A549 (cell line): Measurements from ENCODE around the gene TNFRSF19.

Source experiments
- CHD2 ChIP-seq: fragments of 150-350 bp; IDR thresholded peaks from 2 replicates; pipeline ENCODE4 v1.6.1; 2014; ENCODE audit warnings: low read length; ENCODE audit not compliant: partially characterized antibody
- MAZ ChIP-seq: fragments of 150-350 bp; IDR thresholded peaks from 2 replicates; pipeline ENCODE4 v1.6.1; 2014; ENCODE audit warnings: antibody characterized with exemption, low read depth, low read length, borderline replicate concordance
- TF ChIP-seq, protein P1 (sequence below): fragments of >200 bp; sonication (Bioruptor Twin); formaldehyde crosslinking; IDR thresholded peaks from 3 replicates; pipeline ENCODE4 v1.5.1; 2016

- TF ChIP-seq CHD2 (no peak), MAZ (no peak)
- TF ChIP-seq, protein P1, sequence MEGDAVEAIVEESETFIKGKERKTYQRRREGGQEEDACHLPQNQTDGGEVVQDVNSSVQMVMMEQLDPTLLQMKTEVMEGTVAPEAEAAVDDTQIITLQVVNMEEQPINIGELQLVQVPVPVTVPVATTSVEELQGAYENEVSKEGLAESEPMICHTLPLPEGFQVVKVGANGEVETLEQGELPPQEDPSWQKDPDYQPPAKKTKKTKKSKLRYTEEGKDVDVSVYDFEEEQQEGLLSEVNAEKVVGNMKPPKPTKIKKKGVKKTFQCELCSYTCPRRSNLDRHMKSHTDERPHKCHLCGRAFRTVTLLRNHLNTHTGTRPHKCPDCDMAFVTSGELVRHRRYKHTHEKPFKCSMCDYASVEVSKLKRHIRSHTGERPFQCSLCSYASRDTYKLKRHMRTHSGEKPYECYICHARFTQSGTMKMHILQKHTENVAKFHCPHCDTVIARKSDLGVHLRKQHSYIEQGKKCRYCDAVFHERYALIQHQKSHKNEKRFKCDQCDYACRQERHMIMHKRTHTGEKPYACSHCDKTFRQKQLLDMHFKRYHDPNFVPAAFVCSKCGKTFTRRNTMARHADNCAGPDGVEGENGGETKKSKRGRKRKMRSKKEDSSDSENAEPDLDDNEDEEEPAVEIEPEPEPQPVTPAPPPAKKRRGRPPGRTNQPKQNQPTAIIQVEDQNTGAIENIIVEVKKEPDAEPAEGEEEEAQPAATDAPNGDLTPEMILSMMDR: no peak
Measured at GRCh38 chr13:23631311-23632047, 61.3 kb downstream of the TNFRSF19 start.
